OCI-LY7 (cell line): ENCODE results near the gene IRGM. TPM values are rescaled to one million over a fixed set of nuclear protein-coding genes. Genes with fewer than 3 reads are reported as not detected.

Experiments
- BruUV-seq: library from RNA; stranded (reverse); fragments of 400-500 nt; replicated peaks from 2 replicates; lab custom pipeline; 2021; lab: Mats Ljungman, UMichigan
- CTCF ChIA-PET: fragments of 300-600 bp; sonication (Branson Sonifier 250); formaldehyde crosslinking; loops from one replicate; lab custom pipeline; 2022; ENCODE audit warnings: antibody characterized with exemption; ENCODE audit not compliant: unreplicated experiment; lab: Charles Lee
- POLR2A ChIA-PET: fragments of 300-600 bp; sonication (Branson Sonifier 250); formaldehyde crosslinking; loops from one replicate; lab custom pipeline; 2022; ENCODE audit warnings: antibody characterized with exemption; lab: Charles Lee
- DNase-seq: peaks from one replicate; pipeline ENCODE4 v3.0.0-alpha.2; 2015; ENCODE audit warnings: low spot score
- H2AFZ ChIP-seq: fragments of 200-600 bp; sonication (generic), shearing (Covaris generic); 2 replicates; pipeline ENCODE4 v1.6.1; 2014; ENCODE audit warnings: mild to moderate bottlenecking, antibody characterized with exemption, low read length, moderate library complexity
- H3K27ac ChIP-seq: fragments of 200-600 bp; sonication (generic); 2 replicates; pipeline ENCODE4 v1.5.1; 2014; ENCODE audit warnings: mixed run types, low read depth, mild to moderate bottlenecking, moderate library complexity, low read length, inconsistent platforms; ENCODE audit not compliant: poor library complexity, severe bottlenecking
- H3K36me3 ChIP-seq: fragments of 200-600 bp; sonication (generic); 2 replicates; pipeline ENCODE4 v1.6.1; 2014; ENCODE audit warnings: mild to moderate bottlenecking, antibody characterized with exemption, low read length, moderate library complexity, mixed read lengths; ENCODE audit not compliant: insufficient read depth
- H3K4me1 ChIP-seq: fragments of 200-600 bp; sonication (generic); 2 replicates; pipeline ENCODE4 v1.5.1; 2014; ENCODE audit warnings: mild to moderate bottlenecking, low read length; ENCODE audit not compliant: insufficient read depth, poor library complexity, severe bottlenecking
- H3K4me2 ChIP-seq: fragments of 200-600 bp; sonication (generic); 2 replicates; pipeline ENCODE4 v1.6.1; 2014; ENCODE audit warnings: mild to moderate bottlenecking, low read length
- H3K4me3 ChIP-seq: fragments of 200-600 bp; sonication (generic); 2 replicates; pipeline ENCODE4 v1.5.1; 2014; ENCODE audit warnings: mild to moderate bottlenecking, low read depth, low read length; ENCODE audit not compliant: poor library complexity, severe bottlenecking
- H3K79me2 ChIP-seq: fragments of 200-600 bp; sonication (generic); 2 replicates; pipeline ENCODE4 v1.6.1; 2016; ENCODE audit warnings: low read depth, mild to moderate bottlenecking, low read length, moderate library complexity, mixed read lengths; ENCODE audit not compliant: insufficient read depth
- H3K9me2 ChIP-seq: fragments of 200-600 bp; sonication (generic); 2 replicates; pipeline ENCODE4 v1.6.1; 2016; ENCODE audit warnings: mild to moderate bottlenecking, low read length, mixed read lengths; ENCODE audit not compliant: insufficient read depth
- H3K9me3 ChIP-seq: fragments of 200-600 bp; sonication (generic); 2 replicates; pipeline ENCODE4 v1.6.1; 2014; ENCODE audit warnings: mild to moderate bottlenecking, mixed run types, low read length, mixed read lengths
- H4K20me1 ChIP-seq: fragments of 200-600 bp; sonication (generic); 2 replicates; pipeline ENCODE4 v1.6.1; 2014; ENCODE audit warnings: mild to moderate bottlenecking, antibody characterized with exemption, low read length, moderate library complexity, mixed read lengths; ENCODE audit not compliant: insufficient read depth
- CTCF ChIP-seq: fragments of 200-600 bp; sonication (generic); conservative IDR thresholded peaks from 2 replicates; pipeline ENCODE4 v1.5.1; 2014; ENCODE audit warnings: mild to moderate bottlenecking, antibody characterized with exemption, low read length, moderate library complexity, mixed read lengths
- EZH2phosphoT487 ChIP-seq: fragments of 200-600 bp; sonication (generic); IDR thresholded peaks from 2 replicates; pipeline ENCODE4 v1.6.1; 2018; ENCODE audit warnings: low read depth, borderline replicate concordance, mild to moderate bottlenecking, mixed run types, antibody characterized with exemption, low read length, moderate library complexity, mixed read lengths
- intact Hi-C: fragments of 100-400 bp; cut with micrococcal nuclease; formaldehyde crosslinking; loops from one replicate; pipeline ENCODE4 v1.10.0; 2022; ENCODE audit not compliant: unreplicated experiment
- total RNA-seq, 2 experiments: library from RNA; depleted of rRNA in 1 of 2; stranded (reverse); fragments of >200 nt in 1 of 2; shearing (Covaris generic) in 1 of 2; gene quantifications; 2 replicates each; pipeline ENCODE4 v1.2.3, GENCODE V29; 2014 to 2022

The IRGM gene
- total RNA-seq, 2 experiments from 2014 or later, result not detected

- H3K4me3 ChIP-seq, result no peak overlapping the region
- H3K9me3 ChIP-seq, result no peaks in the 10 kb centered on the region
- TF ChIP-seq EZH2phosphoT487, result no peak
- H3K79me2 ChIP-seq, result no peaks in the 10 kb centered on the region
- H4K20me1 ChIP-seq, result no peaks in the 10 kb centered on the region
- BruUV-seq, result no TSS peak
- no peak overlapping the region for H3K27ac ChIP-seq
- no peaks in the 10 kb centered on the region for H3K4me1 ChIP-seq
- ChIA-PET CTCF (no interaction called here), POLR2A (interaction anchor here (1.4 kb wide), 1 partner anchor 46 kb away, joined by 3 read pairs; no protein-coding TSS in a partner anchor)
- no peak overlapping the region for H2AFZ ChIP-seq
- no peak for DNase-seq
- intact Hi-C loops, result loop anchor here (5.0 kb wide), 1 partner anchor 313 kb away; no protein-coding TSS in a partner anchor
- no peaks in the 10 kb centered on the region for H3K36me3 ChIP-seq
- no peaks in the 10 kb centered on the region for H3K9me2 ChIP-seq
- H3K4me2 ChIP-seq, result no peak overlapping the region
Observed at GRCh38 chr5:150804388-150804787, 41.9 kb upstream of the IRGM start.

- no peaks in the 10 kb centered on the region for H3K4me1 ChIP-seq
- no peaks in the 10 kb centered on the region for H3K36me3 ChIP-seq
- H3K4me3 ChIP-seq, result no peak overlapping the region
- ChIA-PET POLR2A (no interaction called here), CTCF (no interaction called here)
- TF ChIP-seq EZH2phosphoT487 (no peak), CTCF (no peak)
- H3K27ac ChIP-seq, result no peak overlapping the region
- no peaks in the 10 kb centered on the region for H3K9me3 ChIP-seq
- DNase-seq, result no peak
- intact Hi-C loops, result no loop called here
- no peaks in the 10 kb centered on the region for H4K20me1 ChIP-seq
- BruUV-seq, result no TSS peak
- no peak overlapping the region for H2AFZ ChIP-seq
- H3K79me2 ChIP-seq, result no peaks in the 10 kb centered on the region
- no peaks in the 10 kb centered on the region for H3K9me2 ChIP-seq
- H3K4me2 ChIP-seq, result no peak overlapping the region
Observed at GRCh38 chr5:150809363-150809762, 37.0 kb upstream of the IRGM start.

DNA sequence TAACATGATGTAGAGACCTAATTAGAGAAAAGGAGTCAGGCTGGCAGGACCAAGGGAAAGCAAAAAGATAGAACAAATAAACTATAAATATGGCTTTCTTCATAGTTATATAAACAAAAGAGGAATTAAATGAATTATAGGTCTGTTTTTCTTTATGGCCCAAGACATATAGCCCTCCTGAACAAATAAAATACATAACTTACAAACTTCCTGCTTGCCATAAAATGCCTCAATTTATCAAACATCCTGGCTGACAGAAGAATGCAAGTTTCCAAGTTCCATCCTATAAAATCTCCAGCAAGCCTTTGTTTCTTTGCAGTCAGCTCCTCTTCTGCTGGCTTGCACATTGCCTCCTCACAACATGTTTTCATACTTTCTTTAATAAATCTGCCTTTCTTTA lies 31.3 kb upstream of the IRGM start:
- intact Hi-C loops, result no loop called here
- CTCF ChIA-PET, result no interaction called here

More for the DNA sequence above, 31.3 kb upstream of the IRGM start:
- H3K4me2 ChIP-seq, result no peak overlapping the region
- POLR2A ChIA-PET, result interaction anchor here (0.6 kb wide), 1 partner anchor 100 kb away, joined by 3 read pairs; no protein-coding TSS in a partner anchor
- DNase-seq, result no peak
- no peak overlapping the region for H3K4me3 ChIP-seq
- no peaks in the 10 kb centered on the region for H3K79me2 ChIP-seq
- no peak overlapping the region for H3K27ac ChIP-seq
- no peaks in the 10 kb centered on the region for H3K36me3 ChIP-seq
- no TSS peak for BruUV-seq
- H3K9me2 ChIP-seq, result no peaks in the 10 kb centered on the region
- TF ChIP-seq CTCF (no peak), EZH2phosphoT487 (no peak)
- no peak overlapping the region for H2AFZ ChIP-seq
- H4K20me1 ChIP-seq, result no peaks in the 10 kb centered on the region
- H3K9me3 ChIP-seq, result 0 out of 2 replicates have a peak, but pooled peaks cover 6% of the 10 kb centered on the region
- H3K4me1 ChIP-seq, result no peaks in the 10 kb centered on the region
